ENCODE measurements around the gene GLYAT.

The GLYAT gene

GRCh38 chr11:58744988-58745704, 13.4 kb upstream of the GLYAT start:
- no peak for TF ChIP-seq CTCF (IDR thresholded peaks at IDR 0.05; ENCODE audit: insufficient read depth, low read depth, low read length, missing control alignments)
- no peak overlapping the region for H3K4me3 ChIP-seq (ENCODE audit: low read length)
- DNase-seq (ENCODE audit: low read depth) = no peak

GRCh38 chr11:58742981-58743880, 11.5 kb upstream of the GLYAT start:
- no peak for DNase-seq (ENCODE audit: low read depth)
- H3K4me3 ChIP-seq (ENCODE audit: low read length) = no peak overlapping the region
- no peak for TF ChIP-seq CTCF (IDR thresholded peaks at IDR 0.05; ENCODE audit: insufficient read depth, low read depth, low read length, missing control alignments)

GRCh38 chr11:58742140-58742539, 10.4 kb upstream of the GLYAT start:
- no peak overlapping the region for H3K4me3 ChIP-seq (ENCODE audit: low read length)
- no peak for DNase-seq (ENCODE audit: low read depth)
- TF ChIP-seq CTCF (IDR thresholded peaks at IDR 0.05; ENCODE audit: insufficient read depth, low read depth, low read length, missing control alignments) = no peak

GRCh38 chr11:58741127-58741526, 9.4 kb upstream of the GLYAT start:
- DNase-seq (ENCODE audit: low read depth) = no peak
- no peak overlapping the region for H3K4me3 ChIP-seq (ENCODE audit: low read length)
- TF ChIP-seq CTCF (IDR thresholded peaks at IDR 0.05; ENCODE audit: insufficient read depth, low read depth, low read length, missing control alignments) = no peak

GRCh38 chr11:58740447-58740846, 8.7 kb upstream of the GLYAT start:
- TF ChIP-seq CTCF (IDR thresholded peaks at IDR 0.05; ENCODE audit: insufficient read depth, low read depth, low read length, missing control alignments) = no peak
- H3K4me3 ChIP-seq (ENCODE audit: low read length) = no peak overlapping the region
- DNase-seq (ENCODE audit: low read depth) = no peak

- no peak for TF ChIP-seq CTCF (IDR thresholded peaks at IDR 0.05; ENCODE audit: insufficient read depth, low read depth, low read length, missing control alignments)
- no peak overlapping the region for H3K4me3 ChIP-seq (ENCODE audit: low read length)
- no peak for DNase-seq (ENCODE audit: low read depth)
Observed at GRCh38 chr11:58739725-58740430, 8.1 kb upstream of the GLYAT start.

Measured in epithelial cell of esophagus (primary cell).